Left lung (tissue), 10 donors: Measurements from ENCODE around the gene TEKTIP1. TPM values are rescaled to one million over a fixed set of nuclear protein-coding genes. Genes with fewer than 3 reads are reported as not detected.

Experiments
- ATAC-seq: fragments of 200-7000 bp; cut with Tn5 transposase; one replicate; pipeline ENCODE4 v1.9.1; 2020; ENCODE audit warnings: moderate library complexity
- DNase-seq, 4 donors: peaks; one replicate each; pipeline ENCODE4 v3.0.0-alpha.2; 2013 to 2020
- H3K27ac ChIP-seq, 2 donors: fragments of 200-600 bp; sonication (generic) in 1 of 2; one replicate each; pipeline versions ENCODE4 v1.5.0 to v1.8.0; 2020 to 2021
- H3K27me3 ChIP-seq, 2 donors: fragments of 200-600 bp; sonication (generic) in 1 of 2; one replicate each; pipeline versions ENCODE4 v1.5.0 to v1.8.0; 2020 to 2021
- H3K36me3 ChIP-seq, 2 donors: fragments of 200-600 bp; sonication (generic) in 1 of 2; one replicate each; pipeline versions ENCODE4 v1.5.0 to v1.8.0; 2020 to 2021
- H3K4me1 ChIP-seq, 2 donors: fragments of 200-600 bp; one replicate each; pipeline ENCODE4 v1.8.0; 2021
- H3K4me3 ChIP-seq, 2 donors: fragments of 200-600 bp; sonication (generic) in 1 of 2; one replicate each; pipeline versions ENCODE4 v1.5.0 to v1.8.0; 2020 to 2021; ENCODE audit warnings: mild to moderate bottlenecking in 1 of 2
- H3K9me3 ChIP-seq, 2 donors: fragments of 200-600 bp; sonication (generic) in 1 of 2; one replicate each; pipeline versions ENCODE4 v1.5.0 to v1.8.0; 2020 to 2021
- intact Hi-C, 2 donors: fragments of 100-400 bp; cut with DNase I; formaldehyde crosslinking; loops; one replicate each; pipeline versions ENCODE4 v1.11.2 to v1.14.2; 2022
- polyA plus RNA-seq, 6 donors: library from polyadenylated mRNA; unstranded; fragments of 120-200 nt; gene quantifications; one replicate each; pipeline ENCODE4 v1.2.1, GENCODE V29; 2013; ENCODE audit not compliant: insufficient read length in 6 of 6
- total RNA-seq, 2 donors: library from RNA; stranded (reverse); fragmentation: NEBNext Ultra II Directional; extraction: Animal tissue kit (Norgen Biotek cat#: 25700); gene quantifications; one replicate each; pipeline ENCODE4 v1.2.1, GENCODE V29; 2021
- TF ChIP-seq, protein P1 (sequence below), 2 donors: fragments of 200-600 bp; sonication (generic) in 1 of 2; IDR thresholded peaks; one replicate each; pipeline versions ENCODE4 v1.5.0 to v1.8.0; 2021; ENCODE audit warnings: antibody characterized with exemption in 2 of 2
- donor health status: DM: no; HTN: yes; CAD: no.
- donor health status: DM: no; HTN: no; CAD: no.

TEKTIP1 gene
- total and polyA plus RNA-seq, 8 donors, result 2.8 to 7.5 (median 4.8) TPM

DNA sequence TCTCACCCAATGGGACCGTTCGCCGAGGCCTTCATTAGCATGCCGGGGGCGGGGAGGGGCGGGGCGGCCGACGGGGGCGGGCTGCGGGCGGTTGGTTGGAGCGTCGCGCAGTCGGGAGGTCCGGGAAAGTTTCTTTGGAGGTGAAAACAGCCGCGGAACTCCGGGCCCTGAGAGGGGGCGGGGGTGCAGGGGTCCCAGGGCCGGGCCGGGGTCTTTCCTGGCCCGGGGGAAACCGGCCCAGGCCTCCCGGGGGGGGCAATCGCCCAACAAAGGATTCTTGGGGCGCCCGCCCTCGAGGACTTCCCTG lies 33.8 kb downstream of the TEKTIP1 start, which contains the start of gene HMG20B:
Gene HMG20B (plus strand): TSS at position 90 of the 307 bp plus-strand sequence. CDS start 366 bp downstream, outside the sequence.
- peaks cover 0 to 29% of the 10 kb centered on the region in 2 donors for H3K4me1 ChIP-seq
- TF ChIP-seq, protein P1, sequence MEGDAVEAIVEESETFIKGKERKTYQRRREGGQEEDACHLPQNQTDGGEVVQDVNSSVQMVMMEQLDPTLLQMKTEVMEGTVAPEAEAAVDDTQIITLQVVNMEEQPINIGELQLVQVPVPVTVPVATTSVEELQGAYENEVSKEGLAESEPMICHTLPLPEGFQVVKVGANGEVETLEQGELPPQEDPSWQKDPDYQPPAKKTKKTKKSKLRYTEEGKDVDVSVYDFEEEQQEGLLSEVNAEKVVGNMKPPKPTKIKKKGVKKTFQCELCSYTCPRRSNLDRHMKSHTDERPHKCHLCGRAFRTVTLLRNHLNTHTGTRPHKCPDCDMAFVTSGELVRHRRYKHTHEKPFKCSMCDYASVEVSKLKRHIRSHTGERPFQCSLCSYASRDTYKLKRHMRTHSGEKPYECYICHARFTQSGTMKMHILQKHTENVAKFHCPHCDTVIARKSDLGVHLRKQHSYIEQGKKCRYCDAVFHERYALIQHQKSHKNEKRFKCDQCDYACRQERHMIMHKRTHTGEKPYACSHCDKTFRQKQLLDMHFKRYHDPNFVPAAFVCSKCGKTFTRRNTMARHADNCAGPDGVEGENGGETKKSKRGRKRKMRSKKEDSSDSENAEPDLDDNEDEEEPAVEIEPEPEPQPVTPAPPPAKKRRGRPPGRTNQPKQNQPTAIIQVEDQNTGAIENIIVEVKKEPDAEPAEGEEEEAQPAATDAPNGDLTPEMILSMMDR (IDR thresholded peaks at IDR 0.05), result no peak
- no peaks in the 10 kb centered on the region for H3K27me3 ChIP-seq
- peaks cover 0 to 10% of the 10 kb centered on the region in 2 donors for H3K36me3 ChIP-seq
- intact Hi-C loops, result no loop called here
- H3K9me3 ChIP-seq, result no peaks in the 10 kb centered on the region
- H3K4me3 ChIP-seq, result peak within 1 kb of the TSS; percentile 85 to 99
- ATAC-seq, result no peak
- peak within 1 kb of the TSS; percentile 76 to 85 for H3K27ac ChIP-seq
- DNase-seq, result no peak

DNA sequence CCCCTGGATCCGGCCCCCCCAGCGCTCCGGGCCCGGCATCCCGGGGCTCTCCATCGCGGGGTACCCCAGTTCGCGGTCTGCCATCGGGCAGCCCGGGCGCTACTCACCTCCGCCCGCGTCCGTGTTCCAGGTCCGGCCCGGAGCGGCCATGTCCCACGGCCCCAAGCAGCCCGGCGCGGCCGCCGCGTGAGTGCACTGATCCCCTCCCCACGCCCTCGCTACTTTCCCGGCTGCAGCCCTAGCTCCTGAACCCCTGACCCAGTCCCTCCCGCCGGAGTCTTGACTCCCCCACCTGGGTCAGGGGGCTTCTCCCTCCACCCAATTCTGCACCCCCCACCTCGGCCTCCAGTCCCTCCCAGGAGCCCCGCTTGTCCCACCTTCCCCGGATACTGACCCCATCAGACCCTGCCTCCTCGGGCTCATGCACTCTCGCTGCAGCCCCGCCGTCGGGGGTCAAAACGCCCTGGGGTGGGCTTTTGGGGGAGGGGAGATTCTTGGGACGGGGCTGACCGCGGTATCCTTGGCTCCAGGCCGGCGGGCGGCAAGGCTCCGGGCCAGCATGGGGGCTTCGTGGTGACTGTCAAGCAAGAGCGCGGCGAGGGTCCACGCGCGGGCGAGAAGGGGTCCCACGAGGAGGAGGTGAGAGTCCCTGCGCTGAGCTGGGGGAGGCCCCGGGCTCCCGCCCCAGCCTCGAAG lies 34.3 kb downstream of the TEKTIP1 start:
- no peaks in the 10 kb centered on the region for H3K27me3 ChIP-seq
- peak in 1 of 4 donors; percentile 88 for DNase-seq
- no peaks in the 10 kb centered on the region for H3K9me3 ChIP-seq
- peaks cover 0 to 15% of the 10 kb centered on the region in 2 donors for H3K36me3 ChIP-seq
- H3K4me3 ChIP-seq, result peak overlapping the region; percentile 85 to 99
- peak; percentile 14 for ATAC-seq
- intact Hi-C loops, result no loop called here
- TF ChIP-seq, protein P1 (IDR thresholded peaks at IDR 0.05), result no peak
- peak overlapping the region; percentile 76 to 85 for H3K27ac ChIP-seq
- peaks cover 0 to 29% of the 10 kb centered on the region in 2 donors for H3K4me1 ChIP-seq

DNA sequence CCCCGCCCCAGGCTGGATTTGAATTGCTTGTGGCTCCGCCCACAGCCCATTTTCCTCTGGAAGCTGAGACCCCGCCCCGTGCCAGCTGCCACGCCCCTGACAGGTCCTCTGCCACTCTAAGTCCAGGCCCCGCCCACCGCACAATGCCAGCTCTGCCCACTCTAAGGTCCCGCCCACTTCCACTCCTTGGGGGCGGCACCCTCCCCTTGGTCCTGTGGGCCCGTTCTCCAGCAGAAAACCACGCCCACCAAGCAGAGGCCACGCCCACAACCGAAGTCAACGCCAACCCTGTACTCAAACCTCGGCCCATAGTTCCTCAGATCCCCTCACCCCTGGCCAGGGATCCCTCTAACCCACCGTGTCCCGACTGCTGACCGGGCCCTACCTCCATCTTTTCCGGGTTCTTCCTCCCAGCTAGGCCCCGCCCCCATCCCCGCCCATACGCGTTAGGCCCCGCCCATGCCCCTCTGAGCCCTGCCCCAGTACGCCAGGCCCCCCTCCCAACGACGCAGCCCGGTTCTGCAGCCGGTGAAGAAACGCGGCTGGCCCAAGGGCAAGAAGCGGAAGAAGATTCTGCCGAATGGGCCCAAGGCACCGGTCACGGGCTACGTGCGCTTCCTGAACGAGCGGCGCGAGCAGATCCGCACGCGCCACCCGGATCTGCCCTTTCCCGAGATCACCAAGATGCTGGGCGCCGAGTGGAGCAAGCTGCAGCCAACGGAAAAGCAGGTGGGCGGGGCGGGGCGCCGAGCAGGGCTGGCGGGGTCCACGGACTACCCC lies 35.1 kb downstream of the TEKTIP1 start:
- Histone ChIP-seq H3K9me3 (no peaks in the 10 kb centered on the region), H3K4me3 (peak overlapping the region; percentile 85 to 99), H3K27me3 (no peaks in the 10 kb centered on the region), H3K36me3 (peaks cover 0 to 16% of the 10 kb centered on the region in 2 donors), H3K4me1 (peaks cover 0 to 29% of the 10 kb centered on the region in 2 donors), H3K27ac (no peak overlapping the region)
- ATAC-seq (peak; percentile 59), DNase-seq (peak in 3 of 4 donors; percentile 80 to 98 (median 91))
- intact Hi-C loops, result no loop called here
- TF ChIP-seq, protein P1 (IDR thresholded peaks at IDR 0.05), result no peak

DNA sequence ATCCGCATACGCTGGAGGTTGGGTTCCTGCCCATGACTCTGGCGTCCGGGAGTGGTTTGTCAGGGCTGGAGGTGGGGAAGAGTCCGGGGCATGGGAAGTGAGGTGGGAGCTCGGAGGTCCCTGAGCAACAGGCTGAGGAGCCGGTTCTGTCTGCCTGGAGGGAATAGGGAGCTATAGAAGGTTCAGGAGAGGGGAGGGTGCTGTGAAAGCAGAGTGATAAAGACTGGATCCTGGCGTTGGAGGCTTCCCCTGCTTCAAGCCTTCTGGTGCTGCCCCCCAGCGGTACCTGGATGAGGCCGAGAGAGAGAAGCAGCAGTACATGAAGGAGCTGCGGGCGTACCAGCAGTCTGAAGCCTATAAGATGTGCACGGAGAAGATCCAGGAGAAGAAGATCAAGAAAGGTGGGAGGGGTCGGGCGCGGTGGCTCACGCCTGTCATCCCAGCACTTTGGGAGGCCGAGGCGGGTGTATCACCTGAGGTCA lies 36.3 kb downstream of the TEKTIP1 start:
- intact Hi-C loops, result no loop called here
- no peak for ATAC-seq

More for the DNA sequence above, 36.3 kb downstream of the TEKTIP1 start:
- Histone ChIP-seq H3K27me3 (no peaks in the 10 kb centered on the region), H3K9me3 (no peaks in the 10 kb centered on the region), H3K27ac (no peak overlapping the region), H3K36me3 (peaks cover 0 to 16% of the 10 kb centered on the region in 2 donors), H3K4me3 (no peak overlapping the region), H3K4me1 (peaks cover 0 to 29% of the 10 kb centered on the region in 2 donors)
- DNase-seq, result no peak
- TF ChIP-seq, protein P1 (IDR thresholded peaks at IDR 0.05), result no peak
